ENCODE measurements around the gene ABLIM1.

DNA sequence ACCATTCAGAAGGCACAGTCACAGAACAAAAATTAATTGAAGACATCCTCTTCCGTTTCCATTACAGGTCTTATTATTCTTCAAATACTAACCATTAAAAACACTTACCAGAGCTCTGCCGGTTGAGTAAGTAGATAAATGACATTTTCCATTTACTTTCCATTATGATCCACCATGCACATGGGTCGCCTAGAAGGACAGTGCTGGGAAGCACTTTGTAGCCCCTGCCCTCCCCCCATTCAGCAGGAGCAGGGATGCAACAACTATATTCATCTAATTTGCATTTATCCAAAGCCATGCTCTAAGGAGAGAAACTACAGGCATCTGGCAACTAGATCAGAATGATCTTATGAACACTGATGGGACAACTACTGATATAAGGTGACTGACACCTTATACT is 177.0 kb downstream of the ABLIM1 start:
- TF ChIP-seq, protein P1, sequence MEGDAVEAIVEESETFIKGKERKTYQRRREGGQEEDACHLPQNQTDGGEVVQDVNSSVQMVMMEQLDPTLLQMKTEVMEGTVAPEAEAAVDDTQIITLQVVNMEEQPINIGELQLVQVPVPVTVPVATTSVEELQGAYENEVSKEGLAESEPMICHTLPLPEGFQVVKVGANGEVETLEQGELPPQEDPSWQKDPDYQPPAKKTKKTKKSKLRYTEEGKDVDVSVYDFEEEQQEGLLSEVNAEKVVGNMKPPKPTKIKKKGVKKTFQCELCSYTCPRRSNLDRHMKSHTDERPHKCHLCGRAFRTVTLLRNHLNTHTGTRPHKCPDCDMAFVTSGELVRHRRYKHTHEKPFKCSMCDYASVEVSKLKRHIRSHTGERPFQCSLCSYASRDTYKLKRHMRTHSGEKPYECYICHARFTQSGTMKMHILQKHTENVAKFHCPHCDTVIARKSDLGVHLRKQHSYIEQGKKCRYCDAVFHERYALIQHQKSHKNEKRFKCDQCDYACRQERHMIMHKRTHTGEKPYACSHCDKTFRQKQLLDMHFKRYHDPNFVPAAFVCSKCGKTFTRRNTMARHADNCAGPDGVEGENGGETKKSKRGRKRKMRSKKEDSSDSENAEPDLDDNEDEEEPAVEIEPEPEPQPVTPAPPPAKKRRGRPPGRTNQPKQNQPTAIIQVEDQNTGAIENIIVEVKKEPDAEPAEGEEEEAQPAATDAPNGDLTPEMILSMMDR (IDR thresholded peaks at IDR 0.05): no peak
- TF ChIP-seq ZFX (IDR thresholded peaks at IDR 0.05; ENCODE audit: borderline replicate concordance): no peak

Measured in 22Rv1 (cell line).